Smooth muscle cell of bladder (primary cell): ENCODE measurements around the gene RPL13. TPM values are rescaled to one million over a fixed set of nuclear protein-coding genes. Genes with fewer than 3 reads are reported as not detected.

Experiments
- total RNA-seq: library from RNA; depleted of rRNA; stranded (reverse); fragments of >200 nt; gene quantifications from 2 replicates; pipeline ENCODE4 v1.2.3, GENCODE V29; 2014

The RPL13 gene
- 3,018 and 3,893 TPM in 2 replicates for total RNA-seq

DNA sequence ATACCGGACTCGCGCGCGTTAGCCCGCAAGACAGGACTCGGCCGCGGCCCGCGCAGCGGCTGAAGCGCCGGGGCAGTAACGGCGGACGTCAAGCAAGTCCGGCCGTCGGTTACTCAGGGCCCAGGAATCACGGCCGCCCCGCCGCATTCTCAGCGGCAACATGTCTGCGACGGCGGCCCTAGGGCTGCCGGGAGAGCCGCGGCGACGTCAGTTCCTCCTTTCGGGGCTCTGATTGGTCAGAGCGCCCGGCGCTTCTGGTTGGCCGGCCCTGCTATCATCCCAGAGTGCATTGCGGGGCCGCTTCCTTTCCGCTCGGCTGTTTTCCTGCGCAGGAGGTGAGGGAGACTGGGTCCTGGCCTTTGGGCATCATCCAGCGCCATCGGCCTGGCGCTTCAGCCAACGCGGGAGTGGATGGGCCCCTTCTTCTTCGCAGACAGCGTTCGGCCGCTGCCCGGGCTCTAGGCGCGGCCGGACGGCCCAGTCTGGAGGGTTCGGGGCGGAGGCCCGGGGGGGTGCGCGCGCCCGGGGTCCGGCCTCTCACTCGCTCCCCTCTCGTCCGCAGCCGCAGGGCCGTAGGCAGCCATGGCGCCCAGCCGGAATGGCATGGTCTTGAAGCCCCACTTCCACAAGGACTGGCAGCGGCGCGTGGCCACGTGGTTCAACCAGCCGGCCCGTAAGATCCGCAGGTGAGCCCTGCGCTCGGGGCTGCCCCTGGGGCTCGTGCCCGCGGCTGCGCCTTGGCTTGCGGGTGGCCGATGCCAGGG lies at the start of gene RPL13:
Gene RPL13, plus strand, starts transcription at position 305 of the 764 bp plus-strand sequence. Its CDS starts 278 bp downstream, at position 583.

DNA sequence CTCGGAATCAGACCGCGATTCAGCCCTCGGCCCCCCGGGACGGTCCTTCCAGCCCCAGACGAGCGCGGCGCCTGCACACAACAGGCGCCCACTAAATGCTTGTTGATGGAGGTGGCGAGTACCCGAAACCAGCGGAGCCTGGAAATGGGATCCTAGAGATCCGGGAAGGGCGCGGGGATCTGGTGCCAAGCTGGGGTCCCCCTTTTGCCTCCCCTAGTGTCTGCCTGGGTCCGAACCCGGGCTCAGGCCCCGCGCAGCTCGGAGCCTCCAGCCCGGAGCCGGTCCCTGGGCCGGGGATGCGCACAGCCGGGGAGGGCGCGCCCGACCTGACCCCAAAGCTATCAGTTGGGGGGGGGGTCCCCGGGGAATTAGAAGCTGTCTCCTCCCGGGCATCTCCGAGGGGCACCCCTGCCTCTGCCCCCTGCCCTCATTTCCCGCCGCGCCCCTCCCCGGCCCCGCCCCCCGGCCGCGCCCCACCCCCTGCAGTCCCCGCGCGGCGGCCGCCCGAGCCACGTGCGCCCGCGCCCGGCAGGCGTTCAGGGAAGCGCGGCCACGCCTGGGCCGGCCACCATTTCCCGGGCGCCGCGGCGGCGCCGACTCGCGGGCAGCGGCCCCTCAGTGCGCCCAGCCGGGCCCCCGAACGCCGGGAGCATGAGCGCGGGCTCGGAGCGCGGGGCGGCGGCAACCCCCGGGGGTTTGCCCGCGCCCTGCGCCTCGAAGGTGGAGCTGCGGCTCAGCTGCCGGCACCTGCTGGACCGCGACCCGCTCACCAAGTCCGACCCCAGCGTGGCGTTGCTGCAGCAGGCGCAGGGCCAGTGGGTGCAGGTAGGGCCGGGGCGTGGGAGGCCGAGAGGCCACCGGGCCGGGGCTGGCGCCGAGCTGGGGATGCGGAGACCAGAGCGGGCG lies 15.0 kb downstream of the RPL13 start, which contains the start of gene CPNE7:
Gene CPNE7, plus strand, starts transcription at position 512 of the 906 bp plus-strand sequence. Its CDS starts 140 bp downstream, at position 652.

DNA sequence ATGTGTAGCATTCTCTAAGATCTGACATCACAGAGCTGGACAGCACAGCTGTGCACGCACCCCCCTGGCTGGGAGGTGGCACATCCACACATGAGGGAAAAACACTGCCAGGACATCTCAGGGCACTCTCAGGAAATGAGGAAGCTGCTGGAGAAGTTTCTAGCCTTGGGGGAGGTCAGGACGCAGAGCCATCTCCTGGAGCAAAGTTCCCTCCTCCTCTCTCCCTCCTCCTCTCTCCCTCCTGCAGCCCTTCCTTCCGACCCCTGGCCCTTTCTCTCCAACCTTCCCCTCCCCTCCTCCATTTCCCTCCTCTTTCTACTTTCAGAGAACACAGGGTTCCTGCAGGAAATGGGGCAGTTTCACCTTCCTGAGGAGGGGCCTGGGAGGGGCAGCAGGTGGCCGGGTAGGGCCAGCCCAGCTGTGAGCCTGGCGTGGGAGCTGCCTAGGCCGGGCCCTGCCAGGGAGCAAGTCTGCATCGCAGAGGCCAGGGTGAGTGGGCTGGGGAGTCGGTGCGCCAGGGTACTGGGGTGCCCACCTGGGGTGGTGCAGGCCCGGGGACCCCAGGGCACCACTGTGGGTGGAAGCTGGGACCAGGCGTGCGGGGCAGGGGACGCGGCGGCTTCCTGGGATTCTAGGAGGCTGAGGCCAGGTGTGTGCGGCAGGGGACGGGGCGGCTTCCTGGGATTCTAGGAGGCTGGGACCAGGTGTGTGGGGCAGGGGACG lies 52.9 kb downstream of the RPL13 start, which contains the start of gene DPEP1:
Gene DPEP1, plus strand, starts transcription at position 412 of the 723 bp plus-strand sequence. CDS start 16,769 bp downstream, outside the sequence.

Other genes starting within 250 kb of the RPL13 start
- 44.3 and 52.3 TPM in 2 replicates for gene ANKRD11, start 70.1 kb upstream of the RPL13 start, total RNA-seq
- gene SPG7, start 52.3 kb upstream of the RPL13 start, total RNA-seq: 80.6 and 109 TPM in 2 replicates
- gene CPNE7, start 15.1 kb downstream of the RPL13 start, total RNA-seq: 3.6 and 4.0 TPM in 2 replicates
- gene DPEP1, start 53.0 kb downstream of the RPL13 start, total RNA-seq: 0.14 and 0.65 TPM in 2 replicates
- 72.0 and 82.3 TPM in 2 replicates for gene CHMP1A, start 97.0 kb downstream of the RPL13 start, total RNA-seq
- gene SPATA33, start 97.2 kb downstream of the RPL13 start, total RNA-seq: 1.3 and 2.6 TPM in 2 replicates
- 25.6 and 29.5 TPM in 2 replicates for gene CDK10, start 126.0 kb downstream of the RPL13 start, total RNA-seq
- gene SPATA2L, start 141.0 kb downstream of the RPL13 start, total RNA-seq: 6.7 and 6.8 TPM in 2 replicates
- 7.1 TPM in 2 replicates for gene VPS9D1, start 160.2 kb downstream of the RPL13 start, total RNA-seq
- gene ZNF276, start 160.9 kb downstream of the RPL13 start, total RNA-seq: 8.2 and 12.5 TPM in 2 replicates